Peyer's patch (tissue), 4 donors: Measurements from ENCODE around the gene CSMD2.

Source experiments
- POLR2A ChIP-seq, 2 donors: fragments of 450-650 bp; IDR thresholded peaks; one replicate each; pipeline ENCODE4 v1.5.1; 2017; ENCODE audit warnings: antibody characterized with exemption in 2 of 2, mild to moderate bottlenecking in 2 of 2, moderate library complexity in 2 of 2
- TF ChIP-seq, protein P1 (sequence below), 6 experiments: fragments of 450-650 bp in 4 of 6; fragments of 200-600 bp in 2 of 6; sonication (generic) in 1 of 6; IDR thresholded peaks; one replicate each; pipeline ENCODE4 v1.5.1; 2017 to 2019; ENCODE audit warnings: antibody characterized with exemption in 6 of 6, mild to moderate bottlenecking in 3 of 6, moderate library complexity in 1 of 6

DNA sequence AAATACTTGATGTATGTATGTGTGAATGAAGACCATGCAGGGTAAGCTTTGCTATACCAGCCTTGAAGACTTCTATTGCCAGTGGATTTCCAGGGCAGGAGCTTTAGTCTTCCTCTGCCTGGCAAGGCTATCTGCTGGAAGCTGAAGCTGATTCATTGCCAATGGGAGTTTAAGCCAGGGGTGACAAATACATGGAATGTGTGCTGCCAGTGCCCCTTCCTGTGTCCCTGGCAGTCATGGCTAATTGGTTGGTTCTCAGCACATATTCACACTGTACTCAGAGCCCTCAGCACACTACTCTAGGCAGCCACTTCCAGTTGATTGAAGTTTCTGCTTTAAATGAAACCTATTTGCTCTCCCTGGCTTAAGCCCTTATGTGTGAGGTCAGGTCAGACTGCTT lies 691.1 kb downstream of the CSMD2 start:
- TF ChIP-seq, protein P1, sequence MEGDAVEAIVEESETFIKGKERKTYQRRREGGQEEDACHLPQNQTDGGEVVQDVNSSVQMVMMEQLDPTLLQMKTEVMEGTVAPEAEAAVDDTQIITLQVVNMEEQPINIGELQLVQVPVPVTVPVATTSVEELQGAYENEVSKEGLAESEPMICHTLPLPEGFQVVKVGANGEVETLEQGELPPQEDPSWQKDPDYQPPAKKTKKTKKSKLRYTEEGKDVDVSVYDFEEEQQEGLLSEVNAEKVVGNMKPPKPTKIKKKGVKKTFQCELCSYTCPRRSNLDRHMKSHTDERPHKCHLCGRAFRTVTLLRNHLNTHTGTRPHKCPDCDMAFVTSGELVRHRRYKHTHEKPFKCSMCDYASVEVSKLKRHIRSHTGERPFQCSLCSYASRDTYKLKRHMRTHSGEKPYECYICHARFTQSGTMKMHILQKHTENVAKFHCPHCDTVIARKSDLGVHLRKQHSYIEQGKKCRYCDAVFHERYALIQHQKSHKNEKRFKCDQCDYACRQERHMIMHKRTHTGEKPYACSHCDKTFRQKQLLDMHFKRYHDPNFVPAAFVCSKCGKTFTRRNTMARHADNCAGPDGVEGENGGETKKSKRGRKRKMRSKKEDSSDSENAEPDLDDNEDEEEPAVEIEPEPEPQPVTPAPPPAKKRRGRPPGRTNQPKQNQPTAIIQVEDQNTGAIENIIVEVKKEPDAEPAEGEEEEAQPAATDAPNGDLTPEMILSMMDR (IDR thresholded peaks at IDR 0.05): no peak
- TF ChIP-seq POLR2A (IDR thresholded peaks at IDR 0.05): no peak
